ENCODE results near the gene SPPL2A. TPM values are rescaled to one million over a fixed set of nuclear protein-coding genes. Genes with fewer than 3 reads are reported as not detected.
A peak's percentile ranks its signal among the peaks of the same experiment; 100 is the strongest.

SPPL2A gene
- total and polyA plus RNA-seq, 4 donors, result 67.5 to 135 (median 93.2) TPM

DNA sequence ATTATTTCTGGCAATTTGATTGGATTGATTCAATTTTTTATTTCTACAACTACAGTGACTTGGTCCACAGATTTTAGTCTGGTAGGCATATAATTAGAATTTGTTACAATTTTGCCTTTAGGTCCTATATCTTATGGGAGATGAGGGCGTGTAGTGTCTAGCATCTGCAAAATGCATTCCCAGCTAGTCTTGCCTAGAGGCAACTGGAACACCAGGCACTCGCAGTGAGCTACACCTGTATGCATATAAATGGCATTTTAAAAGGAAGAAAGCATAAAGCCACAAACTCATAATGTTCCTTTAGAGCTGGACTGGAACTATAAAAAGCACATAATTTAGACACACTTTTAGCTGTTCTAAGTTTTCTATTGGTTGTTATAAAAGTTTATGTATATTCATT, 17.9 kb upstream of the SPPL2A start:
- no peaks in the 10 kb centered on the region for H3K4me1 ChIP-seq (ENCODE audit: control insufficient read depth in 4 of 4, insufficient read depth in 4 of 4, low read length in 3 of 4)
- TF ChIP-seq HNF4A (conservative IDR thresholded peaks at IDR 0.05) (no peak), RAD21 (IDR thresholded peaks at IDR 0.05) (no peak), NR2F2 (IDR thresholded peaks at IDR 0.05) (no peak), HNF4G (IDR thresholded peaks at IDR 0.05) (no peak), FOXA1 (IDR thresholded peaks at IDR 0.05) (no peak), SP1 (IDR thresholded peaks at IDR 0.05) (no peak), YY1 (IDR thresholded peaks at IDR 0.05) (no peak), EGR1 (IDR thresholded peaks at IDR 0.05; ENCODE audit: low read depth in 2 of 2) (no peak), FOXA2 (IDR thresholded peaks at IDR 0.05) (no peak), GABPA (IDR thresholded peaks at IDR 0.05 in 1 of 2, conservative IDR thresholded peaks at IDR 0.05 in 1 of 2) (no peak)
- TF ChIP-seq, protein P1, sequence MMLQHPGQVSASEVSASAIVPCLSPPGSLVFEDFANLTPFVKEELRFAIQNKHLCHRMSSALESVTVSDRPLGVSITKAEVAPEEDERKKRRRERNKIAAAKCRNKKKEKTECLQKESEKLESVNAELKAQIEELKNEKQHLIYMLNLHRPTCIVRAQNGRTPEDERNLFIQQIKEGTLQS (IDR thresholded peaks at IDR 0.05), result no peak
- TF ChIP-seq, protein P2, sequence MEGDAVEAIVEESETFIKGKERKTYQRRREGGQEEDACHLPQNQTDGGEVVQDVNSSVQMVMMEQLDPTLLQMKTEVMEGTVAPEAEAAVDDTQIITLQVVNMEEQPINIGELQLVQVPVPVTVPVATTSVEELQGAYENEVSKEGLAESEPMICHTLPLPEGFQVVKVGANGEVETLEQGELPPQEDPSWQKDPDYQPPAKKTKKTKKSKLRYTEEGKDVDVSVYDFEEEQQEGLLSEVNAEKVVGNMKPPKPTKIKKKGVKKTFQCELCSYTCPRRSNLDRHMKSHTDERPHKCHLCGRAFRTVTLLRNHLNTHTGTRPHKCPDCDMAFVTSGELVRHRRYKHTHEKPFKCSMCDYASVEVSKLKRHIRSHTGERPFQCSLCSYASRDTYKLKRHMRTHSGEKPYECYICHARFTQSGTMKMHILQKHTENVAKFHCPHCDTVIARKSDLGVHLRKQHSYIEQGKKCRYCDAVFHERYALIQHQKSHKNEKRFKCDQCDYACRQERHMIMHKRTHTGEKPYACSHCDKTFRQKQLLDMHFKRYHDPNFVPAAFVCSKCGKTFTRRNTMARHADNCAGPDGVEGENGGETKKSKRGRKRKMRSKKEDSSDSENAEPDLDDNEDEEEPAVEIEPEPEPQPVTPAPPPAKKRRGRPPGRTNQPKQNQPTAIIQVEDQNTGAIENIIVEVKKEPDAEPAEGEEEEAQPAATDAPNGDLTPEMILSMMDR (IDR thresholded peaks at IDR 0.05; ENCODE audit: low read depth, low read length, missing input control), result no peak
- TF ChIP-seq, protein P3, sequence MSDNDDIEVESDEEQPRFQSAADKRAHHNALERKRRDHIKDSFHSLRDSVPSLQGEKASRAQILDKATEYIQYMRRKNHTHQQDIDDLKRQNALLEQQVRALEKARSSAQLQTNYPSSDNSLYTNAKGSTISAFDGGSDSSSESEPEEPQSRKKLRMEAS (IDR thresholded peaks at IDR 0.05), result no peak
- TF ChIP-seq, protein P4, sequence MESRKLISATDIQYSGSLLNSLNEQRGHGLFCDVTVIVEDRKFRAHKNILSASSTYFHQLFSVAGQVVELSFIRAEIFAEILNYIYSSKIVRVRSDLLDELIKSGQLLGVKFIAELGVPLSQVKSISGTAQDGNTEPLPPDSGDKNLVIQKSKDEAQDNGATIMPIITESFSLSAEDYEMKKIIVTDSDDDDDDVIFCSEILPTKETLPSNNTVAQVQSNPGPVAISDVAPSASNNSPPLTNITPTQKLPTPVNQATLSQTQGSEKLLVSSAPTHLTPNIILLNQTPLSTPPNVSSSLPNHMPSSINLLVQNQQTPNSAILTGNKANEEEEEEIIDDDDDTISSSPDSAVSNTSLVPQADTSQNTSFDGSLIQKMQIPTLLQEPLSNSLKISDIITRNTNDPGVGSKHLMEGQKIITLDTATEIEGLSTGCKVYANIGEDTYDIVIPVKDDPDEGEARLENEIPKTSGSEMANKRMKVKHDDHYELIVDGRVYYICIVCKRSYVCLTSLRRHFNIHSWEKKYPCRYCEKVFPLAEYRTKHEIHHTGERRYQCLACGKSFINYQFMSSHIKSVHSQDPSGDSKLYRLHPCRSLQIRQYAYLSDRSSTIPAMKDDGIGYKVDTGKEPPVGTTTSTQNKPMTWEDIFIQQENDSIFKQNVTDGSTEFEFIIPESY (IDR thresholded peaks at IDR 0.05), result no peak
- no peaks in the 10 kb centered on the region for H3K36me3 ChIP-seq (ENCODE audit: control insufficient read depth in 4 of 4, insufficient read depth in 3 of 4, low read depth in 1 of 4, low read length in 3 of 4)
- DNase-seq (ENCODE audit: low spot score), result no peak
- H3K27me3 ChIP-seq (ENCODE audit: control insufficient read depth in 4 of 4, insufficient read depth in 4 of 4, low read length in 3 of 4), result no peaks in the 10 kb centered on the region
- WGBS, result 91% methylated on average over 2 of the region's 2 CpGs
- no peak overlapping the region for H3K4me3 ChIP-seq (ENCODE audit: low read depth in 1 of 3, low read length in 3 of 3)
- H3K27ac ChIP-seq (ENCODE audit: low read depth in 1 of 2, low read length in 2 of 2), result no peak overlapping the region
- no peak overlapping the region for H3K9ac ChIP-seq (ENCODE audit: low read depth in 1 of 2, low read length in 2 of 2)
- H3K9me3 ChIP-seq (ENCODE audit: control insufficient read depth in 4 of 4, low read length in 3 of 4), result no peaks in the 10 kb centered on the region

DNA sequence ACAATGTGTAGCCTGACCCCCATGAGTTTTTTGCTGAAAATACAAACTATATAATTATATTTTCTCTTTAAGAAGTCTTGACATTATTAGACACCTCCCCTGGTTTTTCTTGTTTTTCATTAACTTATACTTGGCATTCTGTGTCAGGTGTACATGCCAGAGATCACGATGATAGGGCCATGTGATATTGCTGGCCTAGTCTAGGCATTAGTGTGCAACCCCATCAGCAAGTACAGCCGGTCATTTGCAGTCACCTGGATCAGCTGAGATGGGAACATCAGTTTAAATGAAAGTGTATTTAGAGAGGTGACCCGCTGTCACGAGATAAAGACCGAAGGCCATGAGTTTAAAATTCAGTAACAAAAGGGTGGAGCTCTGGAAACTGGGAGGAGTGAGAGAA, 12.6 kb upstream of the SPPL2A start:
- DNase-seq (ENCODE audit: low spot score), result no peak
- TF ChIP-seq, protein P3 (IDR thresholded peaks at IDR 0.05), result no peak
- TF ChIP-seq YY1 (IDR thresholded peaks at IDR 0.05), result peak; percentile 34
- TF ChIP-seq, protein P2 (IDR thresholded peaks at IDR 0.05; ENCODE audit: low read depth, low read length, missing input control), result no peak
- no peak for TF ChIP-seq EGR1 (IDR thresholded peaks at IDR 0.05; ENCODE audit: low read depth in 2 of 2)
- TF ChIP-seq NR2F2 (IDR thresholded peaks at IDR 0.05), result no peak
- no peak for TF ChIP-seq FOXA1 (IDR thresholded peaks at IDR 0.05)
- TF ChIP-seq SP1 (IDR thresholded peaks at IDR 0.05), result peak; percentile 75
- TF ChIP-seq, protein P4 (IDR thresholded peaks at IDR 0.05), result peak; percentile 43
- TF ChIP-seq FOXA2 (IDR thresholded peaks at IDR 0.05), result peak; percentile 22
- TF ChIP-seq, protein P5, sequence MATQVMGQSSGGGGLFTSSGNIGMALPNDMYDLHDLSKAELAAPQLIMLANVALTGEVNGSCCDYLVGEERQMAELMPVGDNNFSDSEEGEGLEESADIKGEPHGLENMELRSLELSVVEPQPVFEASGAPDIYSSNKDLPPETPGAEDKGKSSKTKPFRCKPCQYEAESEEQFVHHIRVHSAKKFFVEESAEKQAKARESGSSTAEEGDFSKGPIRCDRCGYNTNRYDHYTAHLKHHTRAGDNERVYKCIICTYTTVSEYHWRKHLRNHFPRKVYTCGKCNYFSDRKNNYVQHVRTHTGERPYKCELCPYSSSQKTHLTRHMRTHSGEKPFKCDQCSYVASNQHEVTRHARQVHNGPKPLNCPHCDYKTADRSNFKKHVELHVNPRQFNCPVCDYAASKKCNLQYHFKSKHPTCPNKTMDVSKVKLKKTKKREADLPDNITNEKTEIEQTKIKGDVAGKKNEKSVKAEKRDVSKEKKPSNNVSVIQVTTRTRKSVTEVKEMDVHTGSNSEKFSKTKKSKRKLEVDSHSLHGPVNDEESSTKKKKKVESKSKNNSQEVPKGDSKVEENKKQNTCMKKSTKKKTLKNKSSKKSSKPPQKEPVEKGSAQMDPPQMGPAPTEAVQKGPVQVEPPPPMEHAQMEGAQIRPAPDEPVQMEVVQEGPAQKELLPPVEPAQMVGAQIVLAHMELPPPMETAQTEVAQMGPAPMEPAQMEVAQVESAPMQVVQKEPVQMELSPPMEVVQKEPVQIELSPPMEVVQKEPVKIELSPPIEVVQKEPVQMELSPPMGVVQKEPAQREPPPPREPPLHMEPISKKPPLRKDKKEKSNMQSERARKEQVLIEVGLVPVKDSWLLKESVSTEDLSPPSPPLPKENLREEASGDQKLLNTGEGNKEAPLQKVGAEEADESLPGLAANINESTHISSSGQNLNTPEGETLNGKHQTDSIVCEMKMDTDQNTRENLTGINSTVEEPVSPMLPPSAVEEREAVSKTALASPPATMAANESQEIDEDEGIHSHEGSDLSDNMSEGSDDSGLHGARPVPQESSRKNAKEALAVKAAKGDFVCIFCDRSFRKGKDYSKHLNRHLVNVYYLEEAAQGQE (IDR thresholded peaks at IDR 0.05), result peak; percentile 21
- no peak for TF ChIP-seq TAF1 (conservative IDR thresholded peaks at IDR 0.05)
- TF ChIP-seq, protein P1 (IDR thresholded peaks at IDR 0.05), result no peak
- TF ChIP-seq JUND (IDR thresholded peaks at IDR 0.05), result peak in 1 of 2 donors; percentile 20
- peak in 1 of 2 donors; percentile 53 for TF ChIP-seq RAD21 (IDR thresholded peaks at IDR 0.05)
- peak; percentile 48 to 60 for TF ChIP-seq HNF4A (conservative IDR thresholded peaks at IDR 0.05)
- no peak for TF ChIP-seq HNF4G (IDR thresholded peaks at IDR 0.05)
- peak; percentile 68 to 76 for TF ChIP-seq RXRA (IDR thresholded peaks at IDR 0.05)

More for the DNA sequence above, 12.6 kb upstream of the SPPL2A start:
- peaks cover 0 to 3% (median 2%) of the 10 kb centered on the region in 4 donors for H3K4me1 ChIP-seq (ENCODE audit: control insufficient read depth in 4 of 4, insufficient read depth in 4 of 4, low read length in 3 of 4)
- no peak overlapping the region for H3K4me3 ChIP-seq (ENCODE audit: low read depth in 1 of 3, low read length in 3 of 3)
- H3K9me3 ChIP-seq (ENCODE audit: control insufficient read depth in 4 of 4, low read length in 3 of 4), result no peaks in the 10 kb centered on the region
- H3K9ac ChIP-seq (ENCODE audit: low read depth in 1 of 2, low read length in 2 of 2), result no peak overlapping the region
- peak overlapping the region in 1 of 2 donors; percentile 25 for H3K27ac ChIP-seq (ENCODE audit: low read depth in 1 of 2, low read length in 2 of 2)
- H3K27me3 ChIP-seq (ENCODE audit: control insufficient read depth in 4 of 4, insufficient read depth in 4 of 4, low read length in 3 of 4), result no peaks in the 10 kb centered on the region
- no peaks in the 10 kb centered on the region for H3K36me3 ChIP-seq (ENCODE audit: control insufficient read depth in 4 of 4, insufficient read depth in 3 of 4, low read depth in 1 of 4, low read length in 3 of 4)
- WGBS, result 61% methylated on average over 5 of the region's 5 CpGs

Measured in liver (tissue), 9 donors.